IPS DF 6.9 (cell line): ENCODE measurements around the gene IL1R1.

Experiments
- DNase-seq: peaks from one replicate; pipeline ENCODE4 v3.0.0-alpha.2; 2013; ENCODE audit warnings: low read depth, low spot score
- H3K27ac ChIP-seq: one replicate; pipeline ENCODE4 v1.5.1; 2013; ENCODE audit warnings: low read length, control low read depth
- H3K27me3 ChIP-seq: 2 replicates; pipeline ENCODE4 v1.6.1; 2013; ENCODE audit warnings: mild to moderate bottlenecking, low read length; ENCODE audit not compliant: control insufficient read depth, insufficient read depth
- H3K36me3 ChIP-seq: 2 replicates; pipeline ENCODE4 v1.6.1; 2013; ENCODE audit warnings: low read length; ENCODE audit not compliant: control insufficient read depth, insufficient read depth
- H3K4me1 ChIP-seq: 2 replicates; pipeline ENCODE4 v1.6.1; 2013; ENCODE audit warnings: low read length; ENCODE audit not compliant: control insufficient read depth, insufficient read depth
- H3K4me3 ChIP-seq: 2 replicates; pipeline ENCODE4 v1.5.1; 2013; ENCODE audit warnings: mild to moderate bottlenecking, low read length
- H3K9me3 ChIP-seq: 2 replicates; pipeline ENCODE4 v1.6.1; 2013; ENCODE audit warnings: low read length, inconsistent platforms; ENCODE audit not compliant: control insufficient read depth, insufficient read depth
- WGBS: extraction: QIAGEN DNeasy Blood & Tissue Kit; methylation state at CpG from one replicate; pipeline ENCODE4 v1.1.7; 2013; ENCODE audit warnings: mixed read lengths, missing lambda C conversion rate; ENCODE audit not compliant: insufficient read length, insufficient coverage; 5-methylcytosine and 5-hydroxymethylcytosine counted together

Gene IL1R1

DNA sequence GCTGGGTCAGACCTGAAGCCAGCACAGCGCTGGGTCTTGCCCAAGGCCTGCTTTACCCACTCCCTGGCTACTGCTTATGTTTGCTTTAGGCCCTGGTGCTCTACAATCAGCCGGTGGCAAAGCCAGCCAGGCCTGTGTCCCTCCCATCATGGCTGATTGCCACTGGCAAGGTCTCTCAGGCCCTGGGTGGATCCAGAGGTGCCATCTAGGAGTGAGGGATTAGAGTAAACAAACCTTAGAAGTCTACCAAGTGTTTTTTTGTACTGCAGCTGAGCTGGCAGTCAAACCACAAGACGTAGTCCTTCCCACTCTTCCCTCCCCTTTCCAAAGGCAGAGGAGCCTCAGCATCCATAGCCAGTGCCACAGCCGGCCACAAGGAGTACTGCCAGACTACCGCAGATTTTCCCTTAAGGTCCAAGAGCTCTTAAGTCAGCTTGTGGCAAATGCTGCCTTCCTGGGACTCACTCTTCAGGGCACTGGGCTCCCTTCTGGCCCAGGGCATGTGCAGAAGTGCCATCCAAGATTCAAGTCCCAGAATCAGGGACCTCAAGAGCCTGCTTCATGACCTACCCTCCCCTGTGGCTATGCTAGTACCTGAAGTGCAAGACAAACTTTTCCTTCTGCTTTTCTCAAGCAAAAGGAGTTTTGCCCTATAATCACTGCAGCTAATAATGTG, 64.3 kb downstream of the IL1R1 start:
- Histone ChIP-seq H3K9me3 (no peaks in the 10 kb centered on the region), H3K36me3 (no peaks in the 10 kb centered on the region), H3K27ac (no peak overlapping the region), H3K4me3 (no peak overlapping the region), H3K27me3 (no peaks in the 10 kb centered on the region), H3K4me1 (no peaks in the 10 kb centered on the region)
- WGBS, result no CpG with 5 or more reads among the region's 5 CpGs
- no peak for DNase-seq

- Histone ChIP-seq H3K4me3 (no peak overlapping the region), H3K36me3 (no peaks in the 10 kb centered on the region), H3K9me3 (no peaks in the 10 kb centered on the region), H3K4me1 (no peaks in the 10 kb centered on the region), H3K27me3 (no peaks in the 10 kb centered on the region), H3K27ac (no peak overlapping the region)
- no peak for DNase-seq
Measured at GRCh38 chr2:102208774-102209173, 66.2 kb downstream of the IL1R1 start.

- Histone ChIP-seq H3K27me3 (no peaks in the 10 kb centered on the region), H3K4me1 (no peaks in the 10 kb centered on the region), H3K4me3 (no peak overlapping the region), H3K9me3 (no peaks in the 10 kb centered on the region), H3K36me3 (no peaks in the 10 kb centered on the region), H3K27ac (no peak overlapping the region)
- DNase-seq, result no peak
- no CpG with 5 or more reads among the region's 1 CpG for WGBS
Measured at GRCh38 chr2:102209474-102209873, 66.9 kb downstream of the IL1R1 start.

- H3K9me3 ChIP-seq, result no peaks in the 10 kb centered on the region
- H3K4me3 ChIP-seq, result no peak overlapping the region
- H3K27me3 ChIP-seq, result no peaks in the 10 kb centered on the region
- H3K4me1 ChIP-seq, result no peaks in the 10 kb centered on the region
- H3K36me3 ChIP-seq, result no peaks in the 10 kb centered on the region
- H3K27ac ChIP-seq, result no peak overlapping the region
- no peak for DNase-seq
Measured at GRCh38 chr2:102217032-102217431, 74.5 kb downstream of the IL1R1 start.

DNA sequence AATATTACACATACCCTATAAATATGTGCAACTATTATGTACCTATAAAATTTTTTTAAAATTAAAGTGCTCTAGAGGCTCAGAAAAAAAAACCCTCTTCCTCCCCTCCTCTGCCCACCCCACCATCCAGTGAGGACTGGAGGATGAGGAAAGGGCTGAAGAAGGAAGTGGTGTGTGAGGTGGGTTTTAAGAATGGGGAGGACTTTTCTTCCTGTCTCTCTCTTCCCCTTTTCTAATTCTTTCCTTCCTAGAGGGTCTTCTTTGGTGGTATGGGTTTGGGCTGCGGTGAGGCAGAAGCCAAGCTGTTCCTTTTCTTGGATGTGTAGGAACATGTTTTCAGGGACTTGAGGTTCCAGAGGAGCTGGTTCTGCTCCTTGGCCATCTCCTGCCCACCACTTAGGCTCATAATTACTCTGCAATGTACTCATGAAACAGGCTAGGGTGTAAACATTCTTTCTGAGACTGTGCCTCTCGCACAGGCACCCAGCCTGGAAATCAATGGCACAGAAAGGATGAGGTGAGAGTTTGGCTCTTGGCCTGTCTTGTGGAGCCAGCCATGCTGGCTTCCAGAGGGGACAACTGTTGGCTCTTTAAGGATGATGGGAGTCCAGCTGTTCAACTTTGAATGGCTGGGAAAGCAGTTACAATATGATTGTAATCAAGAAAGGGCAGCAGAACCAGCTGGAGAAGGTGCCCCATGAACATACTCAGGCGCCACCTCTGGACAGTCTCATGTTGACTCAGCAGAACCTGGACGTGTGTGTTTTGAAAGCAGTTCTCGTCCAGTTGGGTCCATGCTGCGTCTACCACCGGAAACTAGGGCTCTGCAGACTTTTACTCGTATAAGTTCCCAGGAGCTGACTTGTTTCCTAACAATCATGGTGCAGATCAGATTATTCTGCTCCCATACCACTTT, 82.5 kb downstream of the IL1R1 start:
- no peak overlapping the region for H3K4me3 ChIP-seq
- no CpG with 5 or more reads among the region's 8 CpGs for WGBS

GRCh38 chr2:102226171-102226570, 83.6 kb downstream of the IL1R1 start:
- WGBS, result no CpG with 5 or more reads among the region's 6 CpGs
- no peaks in the 10 kb centered on the region for H3K4me1 ChIP-seq
- H3K4me3 ChIP-seq, result no peak overlapping the region
- H3K36me3 ChIP-seq, result no peaks in the 10 kb centered on the region
- DNase-seq, result no peak
- no peaks in the 10 kb centered on the region for H3K27me3 ChIP-seq
- H3K9me3 ChIP-seq, result no peaks in the 10 kb centered on the region
- no peak overlapping the region for H3K27ac ChIP-seq

More for the DNA sequence above, 82.5 kb downstream of the IL1R1 start:
- H3K4me1 ChIP-seq, result no peaks in the 10 kb centered on the region
- no peaks in the 10 kb centered on the region for H3K27me3 ChIP-seq
- no peaks in the 10 kb centered on the region for H3K36me3 ChIP-seq
- DNase-seq, result no peak
- H3K27ac ChIP-seq, result no peak overlapping the region
- H3K9me3 ChIP-seq, result no peaks in the 10 kb centered on the region

DNA sequence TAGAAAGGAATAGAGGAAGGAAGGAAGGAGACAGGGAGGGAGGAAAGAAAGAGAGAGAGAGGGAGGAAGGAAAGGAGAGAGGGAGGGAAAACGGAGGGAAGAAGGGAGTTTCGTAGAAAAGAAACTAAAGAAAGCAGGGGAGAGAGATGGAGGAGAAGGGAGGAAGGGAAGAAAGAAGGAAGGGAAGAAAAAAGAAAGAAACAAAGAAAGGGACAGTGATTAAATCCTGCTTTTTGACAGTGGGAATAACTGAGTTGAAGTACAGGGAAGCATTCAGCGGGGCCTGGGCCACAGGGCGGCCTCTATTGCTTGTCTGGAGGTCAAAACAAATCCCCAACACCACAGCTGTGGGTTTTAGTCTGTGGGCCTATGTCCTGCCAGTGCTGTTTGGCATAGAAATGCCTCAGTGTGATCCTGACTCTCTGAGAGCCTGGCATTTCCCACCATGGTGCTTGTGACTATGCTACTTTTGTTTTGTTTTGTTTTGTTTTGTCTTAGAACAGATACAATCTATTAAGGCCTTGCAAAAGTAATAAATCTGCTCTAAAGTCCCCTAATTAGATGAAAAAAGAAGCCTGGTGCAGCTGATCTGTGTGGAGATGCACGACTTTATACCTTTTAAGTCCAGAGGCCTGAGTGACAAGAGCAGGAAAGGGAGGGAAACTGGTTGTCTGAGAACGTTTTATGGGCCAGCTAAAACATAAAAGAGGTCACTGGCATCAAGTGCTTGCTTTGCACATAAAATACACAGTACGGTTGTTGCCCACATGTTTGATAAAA, 84.3 kb downstream of the IL1R1 start:
- DNase-seq, result no peak
- Histone ChIP-seq H3K4me3 (no peak overlapping the region), H3K27ac (no peak overlapping the region)

GRCh38 chr2:102229141-102229769, 86.7 kb downstream of the IL1R1 start:
- no CpG with 5 or more reads among the region's 6 CpGs for WGBS
- no peak for DNase-seq

More for the DNA sequence above, 84.3 kb downstream of the IL1R1 start:
- 100% methylated on average over 2 of the region's 7 CpGs for WGBS
- no peaks in the 10 kb centered on the region for H3K27me3 ChIP-seq
- no peaks in the 10 kb centered on the region for H3K4me1 ChIP-seq
- no peaks in the 10 kb centered on the region for H3K36me3 ChIP-seq
- H3K9me3 ChIP-seq, result no peaks in the 10 kb centered on the region

More at GRCh38 chr2:102229141-102229769, 86.7 kb downstream of the IL1R1 start:
- no peaks in the 10 kb centered on the region for H3K27me3 ChIP-seq
- H3K9me3 ChIP-seq, result no peaks in the 10 kb centered on the region
- H3K4me1 ChIP-seq, result no peaks in the 10 kb centered on the region
- no peak overlapping the region for H3K4me3 ChIP-seq
- no peaks in the 10 kb centered on the region for H3K36me3 ChIP-seq
- H3K27ac ChIP-seq, result no peak overlapping the region
